GM20431 (cell line): Measurements from ENCODE around the gene KLHDC10.
"Not testable (repeated sequence)": the region's sequence is repeated elsewhere in the genome, so short reads cannot be mapped to it uniquely, and the experiment has no call there.

Experiments
- in situ Hi-C: fragments of 300-500 bp; cut with MseI, MboI; formaldehyde crosslinking; loops from one replicate; pipeline ENCODE4 v1.15.0; 2020; ENCODE audit warnings: low sequenced_read_pairs; ENCODE audit not compliant: unreplicated experiment

Gene KLHDC10

GRCh38 chr7:130137207-130137606 lies 66.9 kb downstream of the KLHDC10 start:
- in situ Hi-C loops: no loop called here

GRCh38 chr7:130139193-130139960 lies 69.0 kb downstream of the KLHDC10 start:
- in situ Hi-C loops: no loop called here

- in situ Hi-C loops: no loop called here
These were observed 70.3 kb downstream of the KLHDC10 start for GRCh38 chr7:130140551-130141160.

GRCh38 chr7:130141161-130141883 lies 71.0 kb downstream of the KLHDC10 start:
- in situ Hi-C loops: no loop called here

GRCh38 chr7:130141884-130142653 lies 71.7 kb downstream of the KLHDC10 start:
- in situ Hi-C loops: no loop called here

GRCh38 chr7:130142654-130143333 lies 72.5 kb downstream of the KLHDC10 start:
- in situ Hi-C loops: no loop called here

- in situ Hi-C loops: no loop called here
These were observed 73.0 kb downstream of the KLHDC10 start for GRCh38 chr7:130143334-130143732.

- in situ Hi-C loops: no loop called here
These were observed 73.6 kb downstream of the KLHDC10 start for GRCh38 chr7:130143986-130144311.

- in situ Hi-C loops: no loop called here
These were observed 74.2 kb downstream of the KLHDC10 start for GRCh38 chr7:130144312-130145171.

- in situ Hi-C loops: no loop called here
These were observed 75.2 kb downstream of the KLHDC10 start for GRCh38 chr7:130145424-130146100.

GRCh38 chr7:130146142-130146541 lies 75.8 kb downstream of the KLHDC10 start:
- in situ Hi-C loops: not testable (repeated sequence)

- in situ Hi-C loops: no loop called here
These were observed 76.5 kb downstream of the KLHDC10 start for GRCh38 chr7:130146693-130147405.

- in situ Hi-C loops: no loop called here
These were observed 77.5 kb downstream of the KLHDC10 start for GRCh38 chr7:130147710-130148325.

- in situ Hi-C loops: no loop called here
These were observed 78.2 kb downstream of the KLHDC10 start for GRCh38 chr7:130148561-130148960.

GRCh38 chr7:130149281-130150139 lies 79.2 kb downstream of the KLHDC10 start:
- in situ Hi-C loops: no loop called here

- in situ Hi-C loops: no loop called here
These were observed 80.3 kb downstream of the KLHDC10 start for GRCh38 chr7:130150587-130150986.
